ENCODE results near the gene RYR2.

DNA sequence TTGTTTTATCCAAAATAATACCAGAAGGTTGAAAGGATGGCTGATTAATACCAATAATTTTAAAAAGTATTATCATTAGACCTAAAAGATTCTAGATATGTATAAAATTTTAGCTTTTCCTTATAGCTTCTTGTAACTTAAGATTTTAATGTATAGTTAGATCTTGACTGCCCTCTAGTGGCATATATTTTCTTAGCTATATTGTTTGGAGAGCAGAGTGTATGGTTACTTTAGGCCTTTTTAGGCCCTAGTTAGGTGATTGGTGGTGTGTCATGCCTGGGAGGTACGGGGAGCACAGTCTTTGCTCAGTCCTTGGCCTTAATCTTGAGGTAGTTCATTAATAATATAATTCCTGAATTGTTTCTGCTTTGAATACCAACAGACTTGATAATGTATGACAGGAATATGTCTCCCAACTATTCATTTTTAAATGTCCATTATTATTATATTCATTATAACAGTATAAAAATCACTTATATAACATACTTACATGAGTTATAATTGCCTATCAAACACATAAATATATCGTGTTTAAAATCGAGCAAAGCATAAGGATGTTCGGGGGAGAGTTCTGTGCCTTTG lies 520.3 kb downstream of the RYR2 start:
- peak; percentile 76 for TF ChIP-seq CTCF (IDR thresholded peaks at IDR 0.05)
- no peak for TF ChIP-seq MAX (IDR thresholded peaks at IDR 0.05; ENCODE audit: low read depth)
- TF ChIP-seq, protein P1, sequence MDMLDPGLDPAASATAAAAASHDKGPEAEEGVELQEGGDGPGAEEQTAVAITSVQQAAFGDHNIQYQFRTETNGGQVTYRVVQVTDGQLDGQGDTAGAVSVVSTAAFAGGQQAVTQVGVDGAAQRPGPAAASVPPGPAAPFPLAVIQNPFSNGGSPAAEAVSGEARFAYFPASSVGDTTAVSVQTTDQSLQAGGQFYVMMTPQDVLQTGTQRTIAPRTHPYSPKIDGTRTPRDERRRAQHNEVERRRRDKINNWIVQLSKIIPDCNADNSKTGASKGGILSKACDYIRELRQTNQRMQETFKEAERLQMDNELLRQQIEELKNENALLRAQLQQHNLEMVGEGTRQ (IDR thresholded peaks at IDR 0.05; ENCODE audit: borderline replicate concordance, low read depth, low read length): no peak
- no peak for TF ChIP-seq FOXJ3 (CRISPR knock-in tag; IDR thresholded peaks at IDR 0.05)
- TF ChIP-seq NRF1 (IDR thresholded peaks at IDR 0.05; ENCODE audit: low read depth, low read length): no peak
- TF ChIP-seq POLR2AphosphoS5 (IDR thresholded peaks at IDR 0.05; ENCODE audit: low read depth, low read length): no peak
- TF ChIP-seq RCOR1 (IDR thresholded peaks at IDR 0.05; ENCODE audit: low read length): no peak
- TF ChIP-seq FOXM1 (IDR thresholded peaks at IDR 0.05; ENCODE audit: low read depth): no peak
- no peak for TF ChIP-seq CHD2 (IDR thresholded peaks at IDR 0.05; ENCODE audit: low read length, partially characterized antibody)
- TF ChIP-seq NFIC (IDR thresholded peaks at IDR 0.05; ENCODE audit: borderline replicate concordance): no peak
- TF ChIP-seq SIN3A (IDR thresholded peaks at IDR 0.05; ENCODE audit: borderline replicate concordance, low read depth, low read length): no peak

Measured in SK-N-SH (cell line).